Measurements from ENCODE around the gene RASSF10.

The RASSF10 gene

GRCh38 chr11:12964650-12965049 lies 44.5 kb upstream of the RASSF10 start:
- Mint-ChIP-seq H3K27ac (no peak overlapping the region), H3K4me3 (no peak overlapping the region), H3K9me3 (no peaks in the 10 kb centered on the region), H3K4me1 (peaks cover 29% of the 10 kb centered on the region), H3K36me3 (ENCODE audit: low read depth) (no peaks in the 10 kb centered on the region), H3K27me3 (ENCODE audit: low read depth, poor library complexity) (peaks cover 28% of the 10 kb centered on the region)
- no peak for TF ChIP-seq CTCF (IDR thresholded peaks at IDR 0.05)
- DNase-seq = no peak

GRCh38 chr11:12966002-12966401 lies 43.1 kb upstream of the RASSF10 start:
- Mint-ChIP-seq H3K27ac (no peak overlapping the region), H3K27me3 (ENCODE audit: low read depth, poor library complexity) (peaks cover 25% of the 10 kb centered on the region), H3K36me3 (ENCODE audit: low read depth) (no peaks in the 10 kb centered on the region), H3K9me3 (no peaks in the 10 kb centered on the region), H3K4me3 (no peak overlapping the region), H3K4me1 (peaks cover 29% of the 10 kb centered on the region)
- TF ChIP-seq CTCF (IDR thresholded peaks at IDR 0.05) = no peak
- DNase-seq = no peak

- DNase-seq = no peak
- H3K4me1 Mint-ChIP-seq = peaks cover 29% of the 10 kb centered on the region
- H3K9me3 Mint-ChIP-seq = no peaks in the 10 kb centered on the region
- H3K36me3 Mint-ChIP-seq (ENCODE audit: low read depth) = no peaks in the 10 kb centered on the region
- peaks cover 7% of the 10 kb centered on the region for H3K27me3 Mint-ChIP-seq (ENCODE audit: low read depth, poor library complexity)
- H3K4me3 Mint-ChIP-seq = no peak overlapping the region
- TF ChIP-seq CTCF (IDR thresholded peaks at IDR 0.05) = no peak
- no peak overlapping the region for H3K27ac Mint-ChIP-seq
These were observed 41.0 kb upstream of the RASSF10 start for GRCh38 chr11:12968101-12968500.

- Mint-ChIP-seq H3K36me3 (ENCODE audit: low read depth) (no peaks in the 10 kb centered on the region), H3K9me3 (no peaks in the 10 kb centered on the region), H3K4me1 (peaks cover 29% of the 10 kb centered on the region), H3K4me3 (no peak overlapping the region), H3K27me3 (ENCODE audit: low read depth, poor library complexity) (peaks cover 4% of the 10 kb centered on the region), H3K27ac (no peak overlapping the region)
- no peak for DNase-seq
- no peak for TF ChIP-seq CTCF (IDR thresholded peaks at IDR 0.05)
These were observed 40.3 kb upstream of the RASSF10 start for GRCh38 chr11:12968826-12969225.

- peaks cover 15% of the 10 kb centered on the region for H3K4me1 Mint-ChIP-seq
- no peak overlapping the region for H3K27ac Mint-ChIP-seq
- no peak overlapping the region for H3K4me3 Mint-ChIP-seq
- H3K27me3 Mint-ChIP-seq (ENCODE audit: low read depth, poor library complexity) = no peaks in the 10 kb centered on the region
- H3K9me3 Mint-ChIP-seq = no peaks in the 10 kb centered on the region
- no peak for TF ChIP-seq CTCF (IDR thresholded peaks at IDR 0.05)
- no peak for DNase-seq
- no peaks in the 10 kb centered on the region for H3K36me3 Mint-ChIP-seq (ENCODE audit: low read depth)
These were observed 37.2 kb upstream of the RASSF10 start for GRCh38 chr11:12971955-12972354.

- DNase-seq = no peak
- Mint-ChIP-seq H3K36me3 (ENCODE audit: low read depth) (no peaks in the 10 kb centered on the region), H3K4me1 (peaks cover 13% of the 10 kb centered on the region), H3K27ac (no peak overlapping the region), H3K4me3 (no peak overlapping the region), H3K9me3 (no peaks in the 10 kb centered on the region), H3K27me3 (ENCODE audit: low read depth, poor library complexity) (no peaks in the 10 kb centered on the region)
- TF ChIP-seq CTCF (IDR thresholded peaks at IDR 0.05) = no peak
These were observed 35.5 kb upstream of the RASSF10 start for GRCh38 chr11:12973528-12974181.
